Measurements from ENCODE around the gene MTMR12. TPM values are rescaled to one million over a fixed set of nuclear protein-coding genes. Genes with fewer than 3 reads are reported as not detected.

The MTMR12 gene
- total RNA-seq = 10 to 100 TPM; 34.2 to 43.3 TPM
- polyA plus RNA-seq = 10 to 100 TPM in 1 of 2 donors, 1 to 10 TPM in 1; 7.8 to 13.5 TPM
- long read RNA-seq, donor 1, full-length matches to known transcripts = 4 of 26 reads
- long read RNA-seq, donor 1, partial matches to known transcripts = 22 of 26 reads
- long read RNA-seq, donor 1, other reads (novel, unspliced or antisense) = 0 of 26 reads
- long read RNA-seq, donor 2 = 0 reads
- long read RNA-seq, donor 3, full-length matches to known transcripts = 1 of 1 reads
- long read RNA-seq, donor 3, partial matches to known transcripts = 0 of 1 reads
- long read RNA-seq, donor 3, other reads (novel, unspliced or antisense) = 0 of 1 reads
- long read RNA-seq, donor 4 = 0 reads
- long read RNA-seq, donor 5, full-length matches to known transcripts = 2 of 2 reads
- long read RNA-seq, donor 5, partial matches to known transcripts = 0 of 2 reads
- long read RNA-seq, donor 5, other reads (novel, unspliced or antisense) = 0 of 2 reads

- Histone ChIP-seq H3K9me3 (ENCODE audit: control insufficient read depth in 4 of 4, insufficient read depth in 3 of 4, low read length in 3 of 4) (no peaks in the 10 kb centered on the region), H3K4me1 (ENCODE audit: control insufficient read depth in 5 of 5, insufficient read depth in 5 of 5, low read length in 5 of 5) (peaks cover 7 to 20% (median 11%) of the 10 kb centered on the region in 5 donors), H3K4me3 (peak within 1 kb of the TSS; percentile 89), H3K36me3 (ENCODE audit: control insufficient read depth in 4 of 4, insufficient read depth in 4 of 4, low read length in 4 of 4) (no peaks in the 10 kb centered on the region), H3K27me3 (ENCODE audit: control insufficient read depth in 3 of 3, insufficient read depth in 3 of 3, low read length in 2 of 3) (no peaks in the 10 kb centered on the region), H3K27ac (ENCODE audit: low read depth in 1 of 2, low read length in 1 of 2) (peak within 1 kb of the TSS; percentile 98 to 99), H3K9ac (ENCODE audit: insufficient read depth in 1 of 2, low read length in 2 of 2) (peak within 1 kb of the TSS; percentile 70 to 85)
- DNase-seq (peak; percentile 100), ATAC-seq (ENCODE audit: insufficient read depth, low FRiP score) (peak; percentile 96)
- TF ChIP-seq CTCF (IDR thresholded peaks at IDR 0.05; ENCODE audit: control extremely low read depth, extremely low read depth) = no peak
- WGBS, 2 donors = 0 to 1% methylated on average over 55 to 83 of the region's 83 CpGs
Observed at GRCh38 chr5:32312595-32313332, at the start of gene MTMR12. TSS of gene MTMR12 (minus strand) at chr5:32312939. CDS start at chr5:32312838, 101 bp downstream.

GRCh38 chr5:32362527-32362926, 49.8 kb upstream of the MTMR12 start:
- H3K27ac ChIP-seq (ENCODE audit: low read depth in 1 of 2, low read length in 1 of 2) = no peak overlapping the region
- 68 to 80% methylated on average over 4 of the region's 4 CpGs for WGBS, 2 donors
- H3K4me1 ChIP-seq (ENCODE audit: control insufficient read depth in 5 of 5, insufficient read depth in 5 of 5, low read length in 5 of 5) = no peaks in the 10 kb centered on the region
- H3K4me3 ChIP-seq = no peak overlapping the region
- H3K9ac ChIP-seq (ENCODE audit: insufficient read depth in 1 of 2, low read length in 2 of 2) = no peak overlapping the region
- no peaks in the 10 kb centered on the region for H3K9me3 ChIP-seq (ENCODE audit: control insufficient read depth in 4 of 4, insufficient read depth in 3 of 4, low read length in 3 of 4)
- DNase-seq (peak in 1 of 3 donors; percentile 12), ATAC-seq (ENCODE audit: insufficient read depth, low FRiP score) (no peak)
- no peak for TF ChIP-seq CTCF (IDR thresholded peaks at IDR 0.05; ENCODE audit: control extremely low read depth, extremely low read depth)
- no peaks in the 10 kb centered on the region for H3K27me3 ChIP-seq (ENCODE audit: control insufficient read depth in 3 of 3, insufficient read depth in 3 of 3, low read length in 2 of 3)
- peaks cover 13 to 40% (median 21%) of the 10 kb centered on the region in 4 donors for H3K36me3 ChIP-seq (ENCODE audit: control insufficient read depth in 4 of 4, insufficient read depth in 4 of 4, low read length in 4 of 4)

- H3K4me3 ChIP-seq = no peak overlapping the region
- 94 to 95% methylated on average over 4 of the region's 4 CpGs for WGBS, 2 donors
- no peaks in the 10 kb centered on the region for H3K4me1 ChIP-seq (ENCODE audit: control insufficient read depth in 5 of 5, insufficient read depth in 5 of 5, low read length in 5 of 5)
- no peak overlapping the region for H3K9ac ChIP-seq (ENCODE audit: insufficient read depth in 1 of 2, low read length in 2 of 2)
- no peaks in the 10 kb centered on the region for H3K27me3 ChIP-seq (ENCODE audit: control insufficient read depth in 3 of 3, insufficient read depth in 3 of 3, low read length in 2 of 3)
- no peak for TF ChIP-seq CTCF (IDR thresholded peaks at IDR 0.05; ENCODE audit: control extremely low read depth, extremely low read depth)
- DNase-seq (no peak), ATAC-seq (ENCODE audit: insufficient read depth, low FRiP score) (no peak)
- no peak overlapping the region for H3K27ac ChIP-seq (ENCODE audit: low read depth in 1 of 2, low read length in 1 of 2)
- H3K36me3 ChIP-seq (ENCODE audit: control insufficient read depth in 4 of 4, insufficient read depth in 4 of 4, low read length in 4 of 4) = peaks cover 15 to 40% (median 23%) of the 10 kb centered on the region in 4 donors
- H3K9me3 ChIP-seq (ENCODE audit: control insufficient read depth in 4 of 4, insufficient read depth in 3 of 4, low read length in 3 of 4) = no peaks in the 10 kb centered on the region
Observed at GRCh38 chr5:32360906-32361305, 48.2 kb upstream of the MTMR12 start.
